ENCODE measurements around the gene TMEM132D.

DNA sequence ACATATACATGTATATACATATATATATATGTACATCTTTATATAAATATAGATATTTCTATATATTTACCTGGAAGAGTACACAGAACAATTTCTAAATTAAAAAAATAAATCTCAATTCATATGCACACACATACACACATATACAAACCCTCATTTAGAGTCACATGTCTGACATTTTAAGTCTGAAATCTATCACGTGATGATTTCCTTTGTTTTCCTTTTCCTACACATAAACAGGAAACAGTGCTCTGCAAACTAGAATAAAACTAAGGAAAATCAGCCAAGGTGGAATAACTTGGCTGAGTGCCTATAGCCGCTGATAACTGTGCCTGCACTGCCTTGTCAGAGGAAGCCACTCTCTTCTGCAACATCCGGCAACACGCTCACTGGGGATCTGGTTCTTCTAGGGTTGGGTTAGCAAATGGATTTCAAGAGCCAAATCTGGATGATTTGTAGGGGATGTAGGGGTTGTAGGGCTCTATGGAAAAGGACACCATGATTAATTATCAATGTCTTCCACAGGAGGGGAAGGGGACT, 480.7 kb downstream of the TMEM132D start:
- TF ChIP-seq, protein P1, sequence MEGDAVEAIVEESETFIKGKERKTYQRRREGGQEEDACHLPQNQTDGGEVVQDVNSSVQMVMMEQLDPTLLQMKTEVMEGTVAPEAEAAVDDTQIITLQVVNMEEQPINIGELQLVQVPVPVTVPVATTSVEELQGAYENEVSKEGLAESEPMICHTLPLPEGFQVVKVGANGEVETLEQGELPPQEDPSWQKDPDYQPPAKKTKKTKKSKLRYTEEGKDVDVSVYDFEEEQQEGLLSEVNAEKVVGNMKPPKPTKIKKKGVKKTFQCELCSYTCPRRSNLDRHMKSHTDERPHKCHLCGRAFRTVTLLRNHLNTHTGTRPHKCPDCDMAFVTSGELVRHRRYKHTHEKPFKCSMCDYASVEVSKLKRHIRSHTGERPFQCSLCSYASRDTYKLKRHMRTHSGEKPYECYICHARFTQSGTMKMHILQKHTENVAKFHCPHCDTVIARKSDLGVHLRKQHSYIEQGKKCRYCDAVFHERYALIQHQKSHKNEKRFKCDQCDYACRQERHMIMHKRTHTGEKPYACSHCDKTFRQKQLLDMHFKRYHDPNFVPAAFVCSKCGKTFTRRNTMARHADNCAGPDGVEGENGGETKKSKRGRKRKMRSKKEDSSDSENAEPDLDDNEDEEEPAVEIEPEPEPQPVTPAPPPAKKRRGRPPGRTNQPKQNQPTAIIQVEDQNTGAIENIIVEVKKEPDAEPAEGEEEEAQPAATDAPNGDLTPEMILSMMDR (IDR thresholded peaks at IDR 0.05) = no peak
- TF ChIP-seq POLR2A (IDR thresholded peaks at IDR 0.05) = no peak
